NCI-H526 treated with DMSO at 0.1 percent for 48 hours (cell line): ENCODE results near the gene HNRNPF.
"Not testable (repeated sequence)": the region's sequence is repeated elsewhere in the genome, so short reads cannot be mapped to it uniquely, and the experiment has no call there.

ENCODE experiments used
- DNase-seq: peaks from one replicate; lab custom pipeline; 2025; lab: John Stamatoyannopoulos, UW

Gene HNRNPF

GRCh38 chr10:43350156-43350555 is 58.8 kb downstream of the HNRNPF start:
- no peak for DNase-seq

DNA sequence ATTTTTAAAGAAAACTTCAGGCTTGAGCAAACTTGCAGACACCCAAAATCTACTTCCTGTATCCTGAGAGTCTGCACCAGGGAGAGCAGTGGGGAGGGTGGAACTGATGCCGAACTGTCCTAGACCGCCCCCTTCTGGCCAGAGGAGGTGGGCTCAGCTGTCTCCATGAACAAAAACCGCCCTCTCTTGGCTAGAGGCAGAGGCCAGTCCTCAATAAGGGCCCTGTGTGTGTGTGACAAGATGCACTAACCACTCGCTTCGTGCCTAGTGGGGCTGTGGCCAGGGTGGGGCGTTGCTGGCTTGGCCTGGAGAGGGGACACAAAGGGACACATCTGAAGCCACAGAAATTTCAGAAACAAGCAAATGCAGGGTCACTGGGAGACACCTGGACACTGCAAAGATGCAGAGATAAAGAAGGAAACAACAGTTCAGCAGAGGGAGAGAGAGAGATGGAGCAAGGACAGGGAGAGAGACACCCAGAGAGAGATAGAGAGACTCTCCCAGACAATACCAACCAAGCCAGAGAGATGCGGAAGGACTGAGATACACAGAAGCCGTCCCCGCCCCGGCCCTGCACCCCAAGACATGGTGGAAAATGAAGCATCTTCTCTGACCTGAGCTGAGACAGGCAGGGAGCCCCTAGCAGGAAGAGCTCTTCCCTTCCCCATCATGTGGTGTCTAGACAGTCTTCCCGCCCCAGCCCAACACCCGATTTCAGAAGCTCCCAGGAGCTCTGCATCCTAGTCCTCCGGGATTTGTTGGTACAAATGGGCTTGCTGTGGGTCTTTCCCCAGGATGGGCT is 60.3 kb downstream of the HNRNPF start:
- peak; percentile 4 for DNase-seq

DNA sequence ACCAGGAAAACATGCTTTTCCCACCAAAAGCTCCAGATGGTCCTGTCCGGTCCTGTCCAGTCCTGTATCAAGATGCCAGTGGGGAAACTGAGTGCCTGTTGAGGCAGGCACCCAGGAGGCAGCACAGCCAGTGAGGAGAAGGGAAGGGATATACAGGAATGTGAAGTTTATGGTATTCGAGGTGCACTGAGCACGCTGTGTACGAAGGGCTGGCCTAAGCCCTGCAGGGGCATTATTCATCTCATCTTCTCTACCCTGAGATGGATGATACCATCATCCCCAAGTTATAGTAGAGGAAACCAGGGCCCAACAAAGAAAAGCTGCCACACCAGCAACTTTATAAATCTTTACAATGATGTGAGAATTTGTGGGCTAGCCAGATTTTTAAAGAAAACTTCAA is 61.0 kb downstream of the HNRNPF start:
- no peak for DNase-seq

- DNase-seq: no peak
Measured at GRCh38 chr10:43344051-43344450, 64.9 kb downstream of the HNRNPF start.

DNA sequence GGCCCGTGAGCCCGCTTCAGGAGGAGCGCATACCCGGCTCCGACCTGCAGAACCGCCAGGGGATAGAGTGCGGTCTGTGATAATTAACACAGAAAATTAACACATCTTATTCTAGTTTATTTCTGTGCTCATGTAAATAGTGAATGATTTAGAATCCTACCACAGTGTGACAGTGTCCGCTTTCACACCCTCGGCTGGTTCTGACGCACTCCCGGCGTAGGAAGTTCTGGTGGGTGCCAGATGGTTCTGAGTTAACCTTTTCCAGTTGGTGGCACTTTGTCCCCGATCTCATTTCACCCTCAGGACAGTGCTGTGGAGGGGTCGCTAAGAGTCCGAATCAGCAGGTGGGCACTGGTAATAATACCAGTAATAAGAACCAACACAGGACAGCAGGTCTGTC is 65.9 kb downstream of the HNRNPF start:
- no peak for DNase-seq

DNA sequence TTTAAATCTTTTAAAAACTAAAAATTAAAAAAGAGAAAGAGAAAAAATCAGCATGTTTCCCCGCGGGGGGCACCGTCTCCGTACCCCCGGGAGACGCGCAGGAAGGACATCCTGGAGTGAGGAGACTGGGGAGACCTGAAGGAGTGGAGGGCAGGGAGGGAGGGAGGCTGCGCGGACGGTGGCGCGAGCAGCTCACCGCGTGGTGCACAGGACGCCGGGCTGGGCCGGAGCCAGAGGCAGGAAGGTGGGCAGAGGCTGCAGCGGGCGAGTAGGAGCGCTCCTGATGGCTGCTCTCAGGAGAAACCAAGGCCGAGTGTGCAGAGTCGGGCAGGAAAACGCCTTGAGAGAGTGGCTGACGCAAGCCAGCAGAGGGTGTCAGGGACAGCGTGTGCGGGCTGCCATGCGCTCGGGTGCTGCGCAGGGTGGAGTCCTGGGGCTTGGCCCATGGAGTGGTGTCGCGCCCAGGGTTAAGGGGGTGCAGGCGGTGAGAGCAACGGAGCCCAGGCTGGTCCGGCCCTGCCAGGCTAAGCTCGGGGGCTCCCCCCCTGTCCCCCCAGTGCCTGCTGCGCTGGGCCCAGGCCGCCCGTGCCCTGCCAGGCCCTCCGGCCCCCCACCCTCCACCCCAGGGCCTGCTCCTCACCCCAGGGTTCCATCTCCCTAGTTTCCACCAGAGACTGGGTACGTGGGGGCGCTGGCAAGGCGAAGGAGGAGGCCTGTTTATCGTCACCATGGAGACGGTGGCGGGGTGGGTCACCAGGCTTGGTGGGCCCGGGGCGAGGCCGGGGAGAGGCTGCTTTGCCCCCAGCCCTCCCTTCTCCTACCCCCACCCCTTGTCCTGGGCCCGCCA is 66.5 kb downstream of the HNRNPF start:
- no peak for DNase-seq

GRCh38 chr10:43341450-43341849 is 67.5 kb downstream of the HNRNPF start:
- no peak for DNase-seq

DNA sequence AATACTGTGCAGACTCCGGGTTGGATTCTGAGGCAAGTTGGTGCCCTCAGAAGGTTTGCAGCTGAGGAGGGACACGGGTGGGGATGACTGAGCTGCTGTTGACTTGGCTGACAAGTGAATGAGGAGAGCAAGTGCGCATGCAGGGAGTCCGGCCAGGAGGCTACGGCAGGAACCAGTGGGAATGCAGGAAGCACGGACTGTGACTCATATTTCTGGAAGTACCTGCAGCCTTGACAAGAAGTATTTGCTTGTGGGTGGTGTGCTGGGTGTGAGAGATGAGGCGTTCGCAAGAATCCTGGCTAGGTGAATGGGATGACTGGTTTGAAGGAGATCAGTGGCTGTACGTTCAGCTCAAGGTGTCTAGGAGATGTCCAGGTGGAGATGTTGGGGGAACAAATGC is 68.4 kb downstream of the HNRNPF start:
- DNase-seq: no peak

- DNase-seq: no peak
Measured at GRCh38 chr10:43340101-43340500, 68.9 kb downstream of the HNRNPF start.

DNA sequence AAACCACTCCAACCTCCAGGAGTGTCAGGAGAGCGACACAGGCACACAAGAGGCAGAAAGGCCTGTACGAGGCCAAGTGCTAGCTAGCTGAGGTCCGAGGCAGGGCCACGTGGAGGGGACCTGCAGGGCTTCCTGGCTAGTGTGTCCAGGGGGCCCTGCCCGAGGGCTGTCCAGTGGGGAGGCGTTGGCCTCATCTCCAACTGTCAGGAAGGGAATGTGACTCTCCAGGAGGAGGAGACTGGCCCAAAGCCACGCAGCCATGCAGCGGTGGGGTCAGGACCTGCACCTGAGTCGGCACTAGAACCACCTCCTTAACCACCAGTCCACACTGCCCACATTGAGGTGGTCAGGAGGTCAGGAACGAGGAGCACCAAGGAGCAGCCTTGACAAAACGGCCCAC is 69.8 kb downstream of the HNRNPF start:
- no peak for DNase-seq

GRCh38 chr10:43338117-43338516 is 70.9 kb downstream of the HNRNPF start:
- DNase-seq: no peak

GRCh38 chr10:43337536-43337935 is 71.5 kb downstream of the HNRNPF start:
- DNase-seq: not testable (repeated sequence)

GRCh38 chr10:43336641-43337318 is 72.2 kb downstream of the HNRNPF start:
- DNase-seq: no peak

DNA sequence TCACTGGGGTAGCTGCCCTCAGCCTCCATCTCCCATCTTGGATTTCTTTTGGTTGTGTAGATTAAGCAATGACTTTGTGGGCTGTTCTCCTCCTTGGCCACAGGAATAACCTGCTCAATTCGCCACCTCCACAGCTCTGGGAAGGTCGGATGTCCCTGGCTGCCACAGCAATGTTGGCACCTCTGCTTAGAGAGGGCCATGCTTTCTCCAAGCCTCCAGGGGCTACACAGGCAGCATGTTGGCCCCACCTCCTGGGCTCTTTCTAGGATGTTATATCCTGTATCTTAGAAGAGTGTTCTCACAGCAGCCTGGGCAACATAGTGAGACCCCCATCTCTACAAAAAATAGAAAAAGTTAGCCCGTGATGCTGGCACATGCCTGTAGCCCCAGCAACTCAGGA is 72.9 kb downstream of the HNRNPF start:
- DNase-seq: no peak
